ENCODE results near the gene GPR31.

Gene GPR31

DNA sequence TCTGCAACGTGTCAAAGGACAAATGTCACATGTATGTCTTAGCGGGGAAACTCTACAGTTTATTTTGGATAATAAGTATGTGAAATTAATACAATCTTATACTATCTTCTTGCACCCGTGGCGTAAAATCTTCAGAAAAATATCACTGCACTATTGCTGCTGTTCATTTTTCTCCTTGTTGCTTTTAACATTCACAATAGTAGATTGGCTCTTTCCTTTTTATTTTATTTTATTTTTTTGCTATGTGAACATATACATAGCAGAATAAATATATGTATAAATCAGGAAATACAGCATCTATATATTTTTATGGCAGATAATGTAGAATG, 15.4 kb downstream of the GPR31 start:
- peaks cover 3% of the 10 kb centered on the region for H3K27me3 ChIP-seq (ENCODE audit: insufficient read depth, low read length)

DNA sequence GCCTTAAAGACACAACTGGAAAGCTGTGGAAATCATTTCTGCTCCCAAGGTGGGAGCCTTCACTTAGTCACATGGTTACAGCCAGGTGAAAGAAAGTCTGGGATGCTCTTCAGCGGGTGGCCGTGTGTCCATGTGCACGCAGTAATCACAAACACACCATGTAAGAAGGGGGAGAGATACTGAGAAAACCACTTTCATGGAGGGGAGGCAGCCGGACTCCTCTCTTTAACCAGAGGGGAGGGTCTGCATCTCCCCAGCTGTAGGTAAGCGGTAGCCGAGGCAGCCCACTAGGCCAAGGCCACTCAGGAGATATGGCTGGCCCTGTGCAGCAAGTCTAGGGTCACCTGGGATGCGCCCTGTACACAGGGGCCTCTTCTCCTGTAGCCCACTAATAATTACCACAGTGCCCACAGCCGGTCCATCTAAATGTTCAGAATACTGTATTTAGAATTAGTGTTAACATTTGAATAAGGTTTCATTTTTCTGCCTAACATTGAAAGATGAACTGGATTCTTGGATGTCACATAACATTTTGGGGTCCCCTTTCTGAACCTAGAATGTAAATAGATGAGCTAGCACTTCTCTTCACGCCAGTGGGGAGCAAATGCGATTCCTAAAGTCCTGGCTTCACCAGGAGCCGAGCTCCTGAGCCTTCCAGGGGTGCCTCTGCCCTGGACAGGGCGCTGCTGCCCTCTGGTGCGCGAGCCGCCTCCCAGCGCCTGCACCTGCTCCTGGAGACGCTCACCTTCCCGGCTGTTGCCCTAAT, 15.9 kb downstream of the GPR31 start:
- no peaks in the 10 kb centered on the region for H3K36me3 ChIP-seq (ENCODE audit: insufficient read depth, low read length)
- H2AFZ ChIP-seq (ENCODE audit: low read depth, low read length) = no peak overlapping the region
- peaks cover 19% of the 10 kb centered on the region for H3K4me1 ChIP-seq (ENCODE audit: insufficient read depth, low read length)
- H3K4me3 ChIP-seq (ENCODE audit: low read length) = no peak overlapping the region
- H3K9me3 ChIP-seq (ENCODE audit: low read length) = peaks cover 4% of the 10 kb centered on the region
- H3K27me3 ChIP-seq (ENCODE audit: insufficient read depth, low read length) = no peaks in the 10 kb centered on the region

More for the DNA sequence above, 15.4 kb downstream of the GPR31 start:
- Histone ChIP-seq H3K4me3 (ENCODE audit: low read length) (no peak overlapping the region), H2AFZ (ENCODE audit: low read depth, low read length) (no peak overlapping the region), H3K36me3 (ENCODE audit: insufficient read depth, low read length) (no peaks in the 10 kb centered on the region), H3K9me3 (ENCODE audit: low read length) (peaks cover 4% of the 10 kb centered on the region), H3K4me1 (ENCODE audit: insufficient read depth, low read length) (peaks cover 25% of the 10 kb centered on the region)

DNA sequence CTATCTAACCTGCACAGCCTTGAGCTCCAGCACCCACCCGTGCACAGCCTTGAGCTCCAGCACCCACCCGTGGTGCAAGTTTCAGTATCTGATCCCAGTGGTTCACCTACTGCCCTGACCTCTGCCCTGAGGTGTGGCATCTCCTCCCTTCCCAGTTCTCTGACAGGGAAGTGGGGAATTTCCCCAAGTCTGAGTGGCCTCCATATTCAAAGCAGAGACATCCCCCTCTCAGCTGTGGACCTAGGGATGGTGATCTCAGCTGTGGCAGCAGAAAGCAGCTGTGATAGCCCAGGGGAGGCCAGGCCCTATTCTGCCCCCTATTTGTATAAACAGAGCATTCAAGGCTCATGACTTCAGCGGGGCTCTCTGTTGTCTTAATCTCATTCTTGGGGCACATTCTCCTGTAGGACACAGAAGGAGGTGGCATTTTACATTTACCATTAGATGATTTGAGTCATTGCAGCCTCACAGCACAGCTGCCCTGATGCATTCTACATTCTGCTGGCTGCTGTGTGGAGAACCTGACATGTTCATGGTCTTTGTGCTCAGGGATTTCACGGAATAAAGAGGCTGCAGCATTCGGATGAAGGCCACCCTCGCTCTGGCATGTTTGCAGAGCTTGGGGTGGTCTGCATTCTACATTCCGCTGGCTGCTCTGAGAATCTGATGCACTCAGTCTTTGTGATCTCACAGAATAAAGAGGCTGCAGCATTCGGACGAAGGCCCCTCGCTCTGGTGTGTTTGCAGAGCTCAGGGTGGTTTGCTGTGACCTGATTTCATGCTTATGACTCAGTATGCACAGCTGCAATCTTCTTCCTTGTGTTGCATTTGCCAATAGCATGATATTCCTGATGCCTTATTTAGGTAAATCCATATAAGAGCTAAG, 16.9 kb downstream of the GPR31 start:
- Histone ChIP-seq H3K4me1 (ENCODE audit: insufficient read depth, low read length) (peaks cover 15% of the 10 kb centered on the region), H2AFZ (ENCODE audit: low read depth, low read length) (peak overlapping the region; percentile 56), H3K4me3 (ENCODE audit: low read length) (no peak overlapping the region), H3K9me3 (ENCODE audit: low read length) (peaks cover 4% of the 10 kb centered on the region), H3K27me3 (ENCODE audit: insufficient read depth, low read length) (no peaks in the 10 kb centered on the region), H3K36me3 (ENCODE audit: insufficient read depth, low read length) (no peaks in the 10 kb centered on the region)

DNA sequence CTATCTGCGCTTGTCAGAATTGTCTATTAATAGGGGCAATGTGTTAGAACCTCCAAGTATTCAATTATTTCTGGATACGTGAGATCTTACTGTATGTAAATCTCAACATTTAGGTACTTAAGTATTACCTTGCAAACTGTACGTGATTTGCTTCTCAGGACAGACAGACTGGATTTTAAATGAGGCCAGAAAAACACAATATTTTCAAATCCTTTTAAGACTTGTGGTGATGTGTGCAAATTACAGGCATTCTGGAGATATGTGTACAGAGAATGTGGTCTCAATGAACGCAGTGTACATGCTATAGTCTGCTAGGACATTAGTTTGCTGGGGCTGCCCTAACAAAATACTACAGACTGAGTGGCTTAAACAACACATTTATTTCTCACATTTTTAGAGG, 18.0 kb downstream of the GPR31 start:
- no peaks in the 10 kb centered on the region for H3K27me3 ChIP-seq (ENCODE audit: insufficient read depth, low read length)
- H2AFZ ChIP-seq (ENCODE audit: low read depth, low read length) = no peak overlapping the region
- H3K36me3 ChIP-seq (ENCODE audit: insufficient read depth, low read length) = no peaks in the 10 kb centered on the region
- no peak overlapping the region for H3K4me3 ChIP-seq (ENCODE audit: low read length)
- peaks cover 15% of the 10 kb centered on the region for H3K4me1 ChIP-seq (ENCODE audit: insufficient read depth, low read length)
- peaks cover 3% of the 10 kb centered on the region for H3K9me3 ChIP-seq (ENCODE audit: low read length)

DNA sequence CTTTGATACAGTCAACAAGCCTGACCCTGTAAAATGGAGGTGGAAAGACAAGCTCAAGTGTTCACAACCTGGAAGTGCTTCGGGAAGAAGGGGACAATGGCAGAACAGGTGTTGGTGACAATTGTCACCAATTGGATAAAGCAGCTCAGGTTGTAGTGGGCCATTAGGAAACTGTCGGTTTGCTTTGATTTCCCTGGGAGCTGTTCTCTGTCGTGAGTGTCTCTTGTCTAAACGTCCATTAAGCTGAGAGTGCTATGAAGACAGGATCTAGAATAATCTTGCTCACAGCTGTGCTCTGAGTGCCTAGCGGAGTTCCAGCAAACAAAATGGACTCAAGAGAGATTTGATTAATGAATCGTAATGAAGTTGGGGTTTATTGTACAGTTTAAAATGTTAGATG, 19.9 kb downstream of the GPR31 start:
- Histone ChIP-seq H3K36me3 (ENCODE audit: insufficient read depth, low read length) (no peaks in the 10 kb centered on the region), H3K9me3 (ENCODE audit: low read length) (no peaks in the 10 kb centered on the region), H3K4me3 (ENCODE audit: low read length) (no peak overlapping the region), H3K4me1 (ENCODE audit: insufficient read depth, low read length) (peaks cover 15% of the 10 kb centered on the region), H2AFZ (ENCODE audit: low read depth, low read length) (no peak overlapping the region), H3K27me3 (ENCODE audit: insufficient read depth, low read length) (no peaks in the 10 kb centered on the region)

DNA sequence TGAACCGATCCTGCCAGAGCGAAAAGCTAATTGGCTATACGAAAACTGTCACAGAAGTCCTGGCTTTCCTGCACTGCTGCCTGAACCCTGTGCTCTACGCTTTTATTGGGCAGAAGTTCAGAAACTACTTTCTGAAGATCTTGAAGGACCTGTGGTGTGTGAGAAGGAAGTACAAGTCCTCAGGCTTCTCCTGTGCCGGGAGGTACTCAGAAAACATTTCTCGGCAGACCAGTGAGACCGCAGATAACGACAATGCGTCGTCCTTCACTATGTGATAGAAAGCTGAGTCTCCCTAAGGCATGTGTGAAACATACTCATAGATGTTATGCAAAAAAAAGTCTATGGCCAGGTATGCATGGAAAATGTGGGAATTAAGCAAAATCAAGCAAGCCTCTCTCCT, 20.7 kb downstream of the GPR31 start:
- Histone ChIP-seq H3K9me3 (ENCODE audit: low read length) (no peaks in the 10 kb centered on the region), H2AFZ (ENCODE audit: low read depth, low read length) (no peak overlapping the region), H3K4me3 (ENCODE audit: low read length) (no peak overlapping the region), H3K36me3 (ENCODE audit: insufficient read depth, low read length) (no peaks in the 10 kb centered on the region), H3K27me3 (ENCODE audit: insufficient read depth, low read length) (no peaks in the 10 kb centered on the region), H3K4me1 (ENCODE audit: insufficient read depth, low read length) (peaks cover 15% of the 10 kb centered on the region)

DNA sequence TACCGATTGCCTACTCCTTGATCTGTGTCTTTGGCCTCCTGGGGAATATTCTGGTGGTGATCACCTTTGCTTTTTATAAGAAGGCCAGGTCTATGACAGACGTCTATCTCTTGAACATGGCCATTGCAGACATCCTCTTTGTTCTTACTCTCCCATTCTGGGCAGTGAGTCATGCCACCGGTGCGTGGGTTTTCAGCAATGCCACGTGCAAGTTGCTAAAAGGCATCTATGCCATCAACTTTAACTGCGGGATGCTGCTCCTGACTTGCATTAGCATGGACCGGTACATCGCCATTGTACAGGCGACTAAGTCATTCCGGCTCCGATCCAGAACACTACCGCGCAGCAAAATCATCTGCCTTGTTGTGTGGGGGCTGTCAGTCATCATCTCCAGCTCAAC, 21.4 kb downstream of the GPR31 start:
- H3K9me3 ChIP-seq (ENCODE audit: low read length) = no peaks in the 10 kb centered on the region
- H2AFZ ChIP-seq (ENCODE audit: low read depth, low read length) = no peak overlapping the region
- H3K4me1 ChIP-seq (ENCODE audit: insufficient read depth, low read length) = peaks cover 10% of the 10 kb centered on the region
- H3K27me3 ChIP-seq (ENCODE audit: insufficient read depth, low read length) = no peaks in the 10 kb centered on the region
- no peak overlapping the region for H3K4me3 ChIP-seq (ENCODE audit: low read length)
- no peaks in the 10 kb centered on the region for H3K36me3 ChIP-seq (ENCODE audit: insufficient read depth, low read length)

DNA sequence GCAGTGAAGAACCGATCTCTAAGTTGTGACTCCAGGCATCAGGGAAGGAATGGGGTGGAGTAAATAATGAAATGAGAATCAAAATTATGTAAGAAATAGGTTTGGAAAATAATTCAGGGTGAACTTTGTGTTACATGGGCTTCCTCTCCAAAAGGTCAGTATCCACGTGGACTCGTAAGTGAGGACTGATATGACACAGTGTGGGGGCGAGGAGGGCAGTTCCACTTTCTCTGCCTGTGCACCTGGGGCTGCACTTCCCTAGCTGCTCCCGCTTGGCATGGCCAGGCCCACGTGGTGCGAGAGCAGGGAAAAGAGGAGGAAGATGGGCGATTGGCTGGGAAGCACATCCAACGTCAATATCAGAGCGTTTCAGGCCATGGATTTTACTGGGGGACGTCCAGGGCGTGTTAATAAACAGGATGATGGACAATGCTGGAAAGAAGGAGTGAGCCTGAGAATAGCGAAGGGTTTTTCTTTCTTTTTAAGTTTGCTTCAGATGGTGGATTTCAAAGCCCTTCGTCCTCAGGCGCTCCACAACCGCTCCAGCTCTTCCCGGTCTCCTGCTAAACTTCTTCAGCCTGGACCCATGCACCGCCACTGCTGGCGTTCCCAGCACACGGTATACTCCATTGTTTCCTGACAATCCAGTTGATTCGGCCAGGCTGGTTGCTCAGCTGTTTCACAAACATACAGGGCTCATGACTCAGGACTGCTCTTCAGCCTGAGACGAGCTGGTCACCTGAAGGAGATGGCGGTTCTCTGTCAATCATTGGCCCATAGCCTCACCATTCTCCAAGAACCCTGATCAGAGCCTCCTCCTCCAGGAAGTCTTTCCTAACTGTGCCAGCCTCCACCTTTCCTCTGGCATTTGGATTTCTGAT, 23.1 kb downstream of the GPR31 start:
- no peaks in the 10 kb centered on the region for H3K4me1 ChIP-seq (ENCODE audit: insufficient read depth, low read length)

DNA sequence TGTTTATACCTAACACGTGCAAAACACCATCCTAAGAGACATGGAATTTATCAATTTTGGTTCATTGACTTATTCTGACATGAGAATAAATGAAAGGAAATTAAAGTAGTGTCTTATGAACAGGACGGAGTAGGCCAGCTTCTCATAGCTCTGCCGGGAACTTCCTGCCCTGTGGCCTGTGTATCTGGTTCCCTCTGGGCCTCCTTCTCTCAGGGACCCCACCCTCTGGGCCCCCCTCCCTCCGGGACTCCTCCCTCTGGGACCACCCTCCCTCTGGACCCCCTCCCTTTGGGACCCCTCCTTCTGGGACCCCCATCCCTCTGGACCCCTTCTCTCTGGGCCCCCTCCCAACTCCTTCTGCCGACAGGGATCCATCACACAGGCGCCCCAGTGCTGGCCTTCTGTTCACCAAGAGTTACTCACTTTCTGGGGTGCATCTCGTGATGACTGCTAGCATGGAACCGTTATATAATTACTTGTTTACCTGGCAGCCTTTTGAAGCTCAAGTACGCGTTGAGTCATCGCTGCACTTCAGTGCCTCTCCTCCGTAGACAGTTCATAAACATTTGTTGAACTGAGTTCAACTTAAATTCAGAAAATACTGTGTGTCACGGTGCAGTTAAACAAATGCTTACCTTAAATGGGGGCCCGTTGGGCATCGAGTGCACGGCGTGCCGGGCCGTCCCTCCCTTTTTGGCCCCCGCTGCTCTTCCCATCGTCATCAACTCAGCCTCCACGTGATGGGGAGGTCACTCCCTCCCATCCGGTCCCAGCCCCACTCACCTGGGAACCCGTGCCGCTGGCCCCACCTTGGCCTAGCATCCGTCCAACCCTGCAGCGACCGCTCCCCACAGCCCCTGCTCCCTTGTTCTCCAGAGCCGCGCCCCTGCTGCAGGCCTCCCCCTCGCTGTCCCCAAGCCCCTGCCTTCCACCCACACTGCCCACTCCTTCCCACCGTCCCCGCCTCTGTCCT, 26.8 kb downstream of the GPR31 start:
- H3K36me3 ChIP-seq (ENCODE audit: insufficient read depth, low read length) = no peaks in the 10 kb centered on the region
- H3K27me3 ChIP-seq (ENCODE audit: insufficient read depth, low read length) = no peaks in the 10 kb centered on the region
- H2AFZ ChIP-seq (ENCODE audit: low read depth, low read length) = no peak overlapping the region

More for the DNA sequence above, 23.1 kb downstream of the GPR31 start:
- Histone ChIP-seq H3K4me3 (ENCODE audit: low read length) (no peak overlapping the region), H3K27me3 (ENCODE audit: insufficient read depth, low read length) (no peaks in the 10 kb centered on the region), H3K9me3 (ENCODE audit: low read length) (no peaks in the 10 kb centered on the region), H2AFZ (ENCODE audit: low read depth, low read length) (no peak overlapping the region), H3K36me3 (ENCODE audit: insufficient read depth, low read length) (no peaks in the 10 kb centered on the region)

DNA sequence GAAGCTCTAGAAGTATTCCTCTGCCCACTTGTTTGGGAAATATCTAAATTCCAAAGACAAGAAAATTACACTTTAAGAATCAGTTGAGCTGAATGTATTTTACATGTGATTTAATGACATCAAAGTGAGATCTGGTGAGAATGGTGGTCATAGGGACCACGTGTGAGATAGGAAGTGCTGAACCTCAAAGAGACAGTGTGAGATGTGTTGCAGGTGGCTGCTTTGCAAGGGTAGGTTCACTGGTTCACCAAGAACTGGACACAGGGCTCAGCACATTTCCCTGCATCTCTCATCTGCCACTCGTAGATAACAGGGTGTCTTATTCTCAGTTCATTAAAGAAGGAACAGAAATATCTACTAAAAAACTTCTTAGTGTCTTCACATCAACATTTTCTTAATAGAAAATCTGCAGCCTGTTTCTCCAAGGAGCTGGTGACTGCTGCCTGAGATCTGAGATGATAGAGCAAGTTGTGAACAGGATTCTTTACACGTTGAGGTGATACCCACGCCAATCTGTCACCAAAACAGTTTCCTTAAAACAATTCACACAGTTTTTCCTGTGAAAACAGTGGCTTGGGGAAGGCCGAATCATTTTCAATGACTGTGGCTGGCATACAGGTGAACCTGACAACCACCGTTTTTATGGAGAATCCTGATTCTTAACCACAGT, 27.6 kb downstream of the GPR31 start:
- no peak overlapping the region for H2AFZ ChIP-seq (ENCODE audit: low read depth, low read length)

More for the DNA sequence above, 26.8 kb downstream of the GPR31 start:
- Histone ChIP-seq H3K4me3 (ENCODE audit: low read length) (no peak overlapping the region), H3K4me1 (ENCODE audit: insufficient read depth, low read length) (no peaks in the 10 kb centered on the region), H3K9me3 (ENCODE audit: low read length) (no peaks in the 10 kb centered on the region)

DNA sequence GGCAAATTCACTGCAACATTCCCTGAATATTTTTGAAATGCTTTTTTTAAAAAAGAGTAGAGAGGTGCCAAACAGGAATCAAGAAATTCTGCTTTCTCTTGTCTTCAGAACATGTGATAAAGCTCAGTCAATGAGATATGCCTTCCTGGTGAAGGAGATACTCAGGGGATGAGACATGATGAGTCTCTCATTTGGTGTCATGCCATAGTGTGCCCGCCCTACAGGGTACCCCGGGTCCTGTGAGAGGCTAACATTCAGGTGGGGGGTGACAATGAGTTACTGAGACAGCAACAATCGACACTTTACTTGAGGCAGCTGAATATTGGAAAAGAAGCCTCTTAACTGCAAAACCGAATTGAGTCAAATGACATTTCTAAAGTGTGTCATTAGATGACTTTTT, 28.2 kb downstream of the GPR31 start:
- Histone ChIP-seq H3K27me3 (ENCODE audit: insufficient read depth, low read length) (no peaks in the 10 kb centered on the region), H3K9me3 (ENCODE audit: low read length) (no peaks in the 10 kb centered on the region), H3K4me1 (ENCODE audit: insufficient read depth, low read length) (no peaks in the 10 kb centered on the region), H3K36me3 (ENCODE audit: insufficient read depth, low read length) (no peaks in the 10 kb centered on the region), H2AFZ (ENCODE audit: low read depth, low read length) (no peak overlapping the region), H3K4me3 (ENCODE audit: low read length) (no peak overlapping the region)

More for the DNA sequence above, 27.6 kb downstream of the GPR31 start:
- no peak overlapping the region for H3K4me3 ChIP-seq (ENCODE audit: low read length)
- H3K36me3 ChIP-seq (ENCODE audit: insufficient read depth, low read length) = no peaks in the 10 kb centered on the region
- H3K4me1 ChIP-seq (ENCODE audit: insufficient read depth, low read length) = no peaks in the 10 kb centered on the region
- no peaks in the 10 kb centered on the region for H3K9me3 ChIP-seq (ENCODE audit: low read length)
- H3K27me3 ChIP-seq (ENCODE audit: insufficient read depth, low read length) = no peaks in the 10 kb centered on the region

DNA sequence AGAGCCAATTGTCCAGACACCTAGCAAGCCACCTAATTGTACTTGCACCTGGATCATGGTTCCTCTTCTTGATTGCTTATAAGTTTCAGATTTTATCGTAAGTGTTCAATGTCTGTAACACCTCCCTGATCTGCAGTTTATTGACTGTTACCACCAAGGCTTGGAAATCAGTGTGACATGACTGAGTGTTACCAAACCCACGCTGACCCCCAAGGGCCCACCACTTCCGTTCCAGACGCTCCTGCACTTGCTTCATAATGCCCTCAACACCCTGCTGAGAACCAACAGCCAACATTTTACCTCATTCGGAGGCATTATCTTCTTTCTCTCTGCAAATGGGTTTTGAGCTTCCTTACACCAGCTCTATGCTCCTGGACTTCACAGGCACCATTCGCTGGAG, 28.6 kb downstream of the GPR31 start:
- H3K4me1 ChIP-seq (ENCODE audit: insufficient read depth, low read length) = no peaks in the 10 kb centered on the region
- H3K36me3 ChIP-seq (ENCODE audit: insufficient read depth, low read length) = no peaks in the 10 kb centered on the region
- H2AFZ ChIP-seq (ENCODE audit: low read depth, low read length) = no peak overlapping the region
- H3K27me3 ChIP-seq (ENCODE audit: insufficient read depth, low read length) = no peaks in the 10 kb centered on the region
- no peak overlapping the region for H3K4me3 ChIP-seq (ENCODE audit: low read length)
- no peaks in the 10 kb centered on the region for H3K9me3 ChIP-seq (ENCODE audit: low read length)
